HG03575 (cell line): ENCODE measurements around the gene ZNF609.

Experiments used
- ATAC-seq: cut with Tn5 transposase; IDR thresholded peaks from one replicate; pipeline ENCODE4 v1.9.1; 2021; ENCODE audit not compliant: unreplicated experiment, insufficient number of reproducible peaks, low FRiP score; ENCODE audit errors: extremely low read depth

Gene ZNF609

GRCh38 chr15:64500695-64501395 is 40.5 kb downstream of the ZNF609 start:
- ATAC-seq, result no peak

DNA sequence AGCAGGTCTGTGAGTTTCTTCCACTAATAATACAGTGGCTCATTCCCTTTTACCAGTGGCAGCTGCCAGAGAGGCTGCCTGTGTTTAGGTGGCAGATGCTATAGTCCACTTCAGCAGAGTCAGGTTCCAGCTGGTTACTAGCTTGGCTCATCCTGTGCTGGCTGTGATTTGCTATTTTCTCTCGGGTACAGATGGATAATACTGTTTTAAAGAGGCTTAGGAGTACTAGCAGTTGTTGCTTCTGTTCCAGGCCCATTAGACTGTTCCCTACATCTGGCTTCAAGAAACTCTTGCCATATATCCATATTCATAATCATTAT is 41.0 kb downstream of the ZNF609 start:
- ATAC-seq, result no peak

GRCh38 chr15:64502151-64502550 is 41.8 kb downstream of the ZNF609 start:
- no peak for ATAC-seq

GRCh38 chr15:64502551-64502950 is 42.2 kb downstream of the ZNF609 start:
- ATAC-seq, result no peak

DNA sequence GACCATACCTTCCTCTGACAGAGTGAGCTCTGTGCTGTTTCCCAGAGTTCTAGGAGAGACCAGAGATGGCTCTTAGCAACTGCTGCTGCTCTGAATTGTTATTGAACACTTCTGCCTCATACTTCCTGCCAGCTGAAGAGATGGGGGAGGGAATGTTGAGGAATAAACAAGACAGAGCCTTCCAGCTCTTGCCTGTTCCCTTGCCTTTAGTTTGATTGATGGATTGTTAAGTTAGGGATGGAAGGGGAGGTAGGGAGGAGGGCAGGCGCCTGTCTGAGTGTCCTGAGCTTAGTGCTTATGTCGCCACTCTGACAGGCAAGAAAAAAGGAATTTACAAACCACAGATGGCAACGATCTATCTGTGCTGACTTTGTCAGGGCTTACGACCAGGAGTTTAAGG is 42.8 kb downstream of the ZNF609 start:
- no peak for ATAC-seq

GRCh38 chr15:64503640-64504039 is 43.3 kb downstream of the ZNF609 start:
- ATAC-seq, result no peak

DNA sequence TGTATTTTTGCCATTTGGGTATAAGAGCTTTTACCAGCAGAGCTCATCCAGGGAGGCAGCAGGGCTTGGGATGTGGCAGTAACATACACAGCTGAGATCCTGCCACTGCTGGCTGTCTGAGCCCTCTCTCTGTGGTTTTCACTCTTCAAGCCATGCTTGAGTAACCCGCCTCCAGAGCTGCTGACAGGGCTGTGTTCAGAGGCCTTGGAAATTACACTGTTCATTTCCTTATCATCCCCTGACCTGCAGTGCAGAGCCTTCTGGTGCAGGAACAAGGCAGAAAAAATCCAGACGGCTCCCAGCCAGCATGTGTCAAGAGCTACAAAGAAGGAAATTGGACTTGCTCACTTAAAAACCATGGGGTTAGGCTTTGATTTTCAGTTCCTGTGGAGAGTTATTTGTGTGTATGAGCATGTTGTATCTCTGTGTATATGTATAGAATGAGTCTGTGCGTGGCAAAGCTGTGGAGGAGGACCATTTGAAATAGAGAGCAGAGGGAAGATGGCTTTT is 47.0 kb downstream of the ZNF609 start:
- ATAC-seq, result no peak

DNA sequence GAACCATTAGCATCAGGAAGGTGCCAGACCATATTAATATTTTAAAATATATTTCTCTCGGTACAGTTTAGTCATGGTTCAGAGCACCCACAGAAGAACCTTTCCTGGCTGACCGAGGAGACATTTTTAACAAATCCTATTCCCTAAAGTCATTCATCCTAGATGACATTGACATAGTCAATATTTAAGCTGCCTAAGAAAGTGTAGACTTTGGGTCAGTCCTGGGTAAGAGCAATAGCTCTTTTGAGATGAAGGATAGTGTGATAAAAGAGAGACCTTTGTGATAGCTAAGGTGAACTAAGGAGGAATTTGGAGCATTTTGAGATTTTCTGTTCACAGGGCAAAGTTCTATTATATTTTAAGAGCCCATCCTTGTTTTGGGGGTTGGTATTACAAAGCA is 47.5 kb downstream of the ZNF609 start:
- no peak for ATAC-seq

DNA sequence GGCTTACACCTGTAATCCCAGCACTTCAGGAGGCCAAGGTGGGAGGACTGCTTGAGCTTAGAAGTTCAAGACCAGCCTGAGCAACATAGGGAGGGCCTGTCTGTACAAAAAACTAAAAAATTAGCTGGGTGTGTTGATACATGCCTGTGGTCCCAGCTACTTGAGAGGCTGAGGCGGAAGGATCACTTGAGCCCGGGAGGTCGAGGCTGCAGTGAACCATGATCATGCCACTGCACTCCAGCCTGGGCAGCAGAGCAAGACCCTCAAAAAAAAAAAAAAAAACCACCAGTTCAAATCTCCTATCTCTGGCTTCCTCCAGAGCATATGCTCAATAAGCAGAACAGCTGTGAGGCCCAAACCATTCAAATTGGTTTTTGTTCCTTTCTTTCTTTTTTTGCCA is 53.4 kb downstream of the ZNF609 start:
- no peak for ATAC-seq

- ATAC-seq, result no peak
These were observed 54.8 kb downstream of the ZNF609 start for GRCh38 chr15:64515196-64515595.

DNA sequence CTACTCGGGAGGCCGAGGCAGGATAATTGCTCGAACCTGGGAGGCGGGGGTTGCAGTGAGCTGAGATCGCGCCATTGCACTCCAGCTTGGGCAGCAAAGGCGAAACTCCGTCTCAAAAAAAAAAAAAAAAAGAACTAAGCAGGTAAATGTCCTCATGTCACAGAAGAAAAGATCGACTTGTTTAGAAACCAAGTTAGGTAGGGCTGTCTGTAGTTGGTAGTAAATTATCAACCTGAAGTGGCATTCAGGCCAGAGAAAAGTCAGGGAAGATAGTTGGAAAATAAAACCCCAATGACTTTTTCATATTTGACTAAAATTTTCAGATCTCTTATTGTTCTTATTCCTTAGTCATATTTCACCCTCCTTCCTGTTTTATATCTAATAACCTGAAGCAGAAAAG is 55.4 kb downstream of the ZNF609 start:
- no peak for ATAC-seq

GRCh38 chr15:64519897-64520296 is 59.5 kb downstream of the ZNF609 start:
- no peak for ATAC-seq

- no peak for ATAC-seq
These were observed 60.8 kb downstream of the ZNF609 start for GRCh38 chr15:64521201-64521600.

GRCh38 chr15:64521726-64522164 is 61.4 kb downstream of the ZNF609 start:
- ATAC-seq, result no peak

- ATAC-seq, result no peak
These were observed 61.9 kb downstream of the ZNF609 start for GRCh38 chr15:64522226-64522823.

- no peak for ATAC-seq
These were observed 62.9 kb downstream of the ZNF609 start for GRCh38 chr15:64523240-64523639.

DNA sequence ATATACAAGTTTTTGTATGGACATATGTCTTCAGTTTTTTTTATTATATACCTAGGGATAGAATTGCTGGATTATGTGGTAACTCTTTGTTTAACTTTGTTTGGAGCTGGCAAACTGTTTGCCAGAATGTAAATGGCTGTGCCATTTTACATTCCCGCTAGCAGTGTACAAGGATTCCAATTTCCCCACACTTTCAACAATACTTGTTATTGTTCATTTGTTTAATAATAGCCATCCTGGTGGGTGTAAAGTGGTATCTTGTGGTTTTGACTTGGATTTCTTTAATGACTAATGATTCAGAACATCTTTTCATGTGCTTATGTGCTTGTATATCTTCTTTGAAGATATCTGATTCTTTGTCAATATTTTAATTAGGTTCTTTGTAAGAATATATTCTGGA is 64.4 kb downstream of the ZNF609 start:
- ATAC-seq, result no peak

GRCh38 chr15:64525828-64526530 is 65.6 kb downstream of the ZNF609 start:
- no peak for ATAC-seq

GRCh38 chr15:64527263-64527984 is 67.0 kb downstream of the ZNF609 start:
- no peak for ATAC-seq

- no peak for ATAC-seq
These were observed 68.5 kb downstream of the ZNF609 start for GRCh38 chr15:64528871-64529270.
